HepG2 (cell line): ENCODE measurements around the gene APOLD1. TPM values are rescaled to one million over a fixed set of nuclear protein-coding genes. Genes with fewer than 3 reads are reported as not detected.

Experiments used
- ATAC-seq: fragments of 200-7000 bp; cut with Tn5 transposase; 3 replicates; pipeline ENCODE4 v1.9.1; 2020; ENCODE audit warnings: mild to moderate bottlenecking, moderate library complexity
- BruUV-seq: library from RNA; stranded (reverse); fragments of 400-500 nt; replicated peaks from 2 replicates; lab custom pipeline; 2021; lab: Mats Ljungman, UMichigan
- CTCF ChIA-PET: fragments of 300-600 bp; formaldehyde crosslinking; extraction: SDS; loops from one replicate; lab custom pipeline; 2021; ENCODE audit warnings: low total read pairs, inconsistent platforms, low intra/inter-chr PET ratio; lab: Yijun Ruan, JAX
- POLR2A ChIA-PET: fragments of 350-600 bp; sonication (Branson Sonifier 250); formaldehyde crosslinking; loops from one replicate; lab custom pipeline; 2020; ENCODE audit warnings: antibody characterized with exemption, inconsistent platforms; lab: Yijun Ruan, JAX
- DNase-seq: peaks from one replicate; pipeline ENCODE4 v3.0.0-alpha.2; 2015; ENCODE audit warnings: low spot score
- FAIRE-seq: peaks from 3 replicates; lab custom pipeline; 2011; peaks lifted over from hg19 to GRCh38; lab: Jason Lieb, UNC
- H2AFZ ChIP-seq: one replicate; pipeline ENCODE4 v1.6.1; 2011; ENCODE audit warnings: low read length, inconsistent platforms
- H3K27ac ChIP-seq: fragments of 300-600 bp; 3 replicates; pipeline ENCODE4 v1.8.0; 2011; ENCODE audit warnings: mixed run types, mild to moderate bottlenecking, mixed read lengths, low read length, inconsistent platforms; ENCODE audit not compliant: insufficient read depth; ENCODE audit errors: extremely low read length
- H3K27me3 ChIP-seq, 2 experiments: fragments of 200-600 bp in 1 of 2; 2 replicates in 1 of 2; 3 replicates in 1 of 2; pipeline versions ENCODE4 v1.6.0 to v1.8.0; 2011; ENCODE audit warnings: low read length in 2 of 2, mild to moderate bottlenecking in 2 of 2, moderate library complexity in 2 of 2, inconsistent platforms in 1 of 2; ENCODE audit not compliant: insufficient read depth in 2 of 2, control insufficient read depth in 1 of 2
- H3K36me3 ChIP-seq, 2 experiments: fragments of 200-600 bp in 1 of 2; replicated peaks in 1 of 2; 2 replicates in 1 of 2; 3 replicates in 1 of 2; pipeline versions ENCODE4 v1.5.1 to v1.8.0; 2011; ENCODE audit warnings: low read length in 2 of 2, inconsistent platforms in 1 of 2; ENCODE audit not compliant: insufficient read depth in 2 of 2, control insufficient read depth in 1 of 2
- H3K4me1 ChIP-seq: 2 replicates; pipeline ENCODE4 v1.5.1; 2012; ENCODE audit warnings: low read length, inconsistent platforms; ENCODE audit not compliant: insufficient read depth
- H3K4me2 ChIP-seq: 2 replicates; pipeline ENCODE4 v1.6.0; 2011; ENCODE audit warnings: low read depth, low read length, inconsistent platforms
- H3K4me3 ChIP-seq, 3 experiments: fragments of 200-600 bp in 1 of 3; sonication (generic), shearing (Covaris generic) in 1 of 3; replicated peaks in 1 of 3; 2 replicates each; pipeline ENCODE4 v1.5.1; 2011 to 2016; ENCODE audit warnings: low read length in 3 of 3, inconsistent platforms in 2 of 3, low read depth in 2 of 3, mild to moderate bottlenecking in 2 of 3, control low read depth in 1 of 3, mixed read lengths in 1 of 3; ENCODE audit not compliant: insufficient read depth in 1 of 3
- H3K79me2 ChIP-seq: one replicate; pipeline ENCODE4 v1.6.1; 2011; ENCODE audit warnings: low read length, inconsistent platforms; ENCODE audit not compliant: insufficient read depth
- H3K9ac ChIP-seq: 2 replicates; pipeline ENCODE4 v1.6.0; 2011; ENCODE audit warnings: mild to moderate bottlenecking, low read depth, low read length, inconsistent platforms; ENCODE audit not compliant: insufficient read depth
- H3K9me3 ChIP-seq: 2 replicates; pipeline ENCODE4 v1.5.1; 2012; ENCODE audit warnings: mild to moderate bottlenecking, low read length
- H4K20me1 ChIP-seq: 2 replicates; pipeline ENCODE4 v1.6.0; 2011; ENCODE audit warnings: inconsistent platforms, mild to moderate bottlenecking, low read length, moderate library complexity; ENCODE audit not compliant: insufficient read depth
- BRCA1 ChIP-seq: sonication (generic); formaldehyde crosslinking; IDR thresholded peaks from 2 replicates; pipeline ENCODE4 v1.4.0; 2020; ENCODE audit warnings: missing genetic modification reagents
- HES4 ChIP-seq: sonication (generic); formaldehyde crosslinking; IDR thresholded peaks from 2 replicates; pipeline ENCODE4 v1.9.0; 2021; ENCODE audit warnings: mild to moderate bottlenecking, missing genetic modification reagents, borderline replicate concordance
- HOXA5 ChIP-seq: sonication (generic); formaldehyde crosslinking; IDR thresholded peaks from 2 replicates; pipeline ENCODE4 v1.4.0; 2020; ENCODE audit warnings: missing genetic modification reagents
- IRF2 ChIP-seq: IDR thresholded peaks from 2 replicates; pipeline ENCODE4 v1.6.1; 2018; ENCODE audit warnings: missing genetic modification reagents, missing compliant biosample characterization
- ISL2 ChIP-seq: sonication (generic); formaldehyde crosslinking; IDR thresholded peaks from 2 replicates; pipeline ENCODE4 v1.5.0; 2020; ENCODE audit warnings: missing genetic modification reagents
- ISX ChIP-seq: sonication (generic); formaldehyde crosslinking; conservative IDR thresholded peaks from 2 replicates; pipeline ENCODE4 v1.5.0; 2020; ENCODE audit warnings: missing genetic modification reagents
- KLF16 ChIP-seq, 2 experiments: sonication (generic) in 1 of 2; formaldehyde crosslinking in 1 of 2; IDR thresholded peaks; 2 replicates each; pipeline versions ENCODE4 v1.6.1 to v1.8.0; 2016 to 2023; ENCODE audit warnings: missing genetic modification reagents in 2 of 2, missing compliant biosample characterization in 1 of 2
- KLF9 ChIP-seq: IDR thresholded peaks from 2 replicates; pipeline ENCODE4 v1.6.1; 2016; ENCODE audit warnings: low read depth
- REPIN1 ChIP-seq: sonication (generic); formaldehyde crosslinking; IDR thresholded peaks from 2 replicates; pipeline ENCODE4 v1.8.0; 2022; ENCODE audit warnings: missing genetic modification reagents, low read depth, mild to moderate bottlenecking, borderline replicate concordance
- RFXANK ChIP-seq: IDR thresholded peaks from 2 replicates; pipeline ENCODE4 v1.6.1; 2016
- SOX6 ChIP-seq, 2 experiments: fragments of 450-650 bp in 1 of 2; sonication (generic) in 1 of 2; formaldehyde crosslinking in 1 of 2; IDR thresholded peaks; 2 replicates each; pipeline versions ENCODE4 v1.4.0 to v1.6.1; 2017 to 2020; ENCODE audit warnings: antibody characterized with exemption in 1 of 2, mild to moderate bottlenecking in 1 of 2, missing genetic modification reagents in 1 of 2
- TAF15 ChIP-seq: fragments of 200-400 bp; formaldehyde crosslinking; IDR thresholded peaks from one replicate; pipeline ENCODE4 v1.6.1; 2018; ENCODE audit warnings: mild to moderate bottlenecking, low read depth, low read length; ENCODE audit not compliant: poor library complexity, severe bottlenecking
- TGIF2 ChIP-seq: IDR thresholded peaks from 2 replicates; pipeline ENCODE4 v1.6.1; 2016; ENCODE audit warnings: control low read depth, missing compliant biosample characterization
- THRA ChIP-seq: sonication (generic); formaldehyde crosslinking; IDR thresholded peaks from 2 replicates; pipeline ENCODE4 v1.4.0; 2020; ENCODE audit warnings: missing genetic modification reagents, borderline replicate concordance
- ZFY ChIP-seq: sonication (generic); formaldehyde crosslinking; IDR thresholded peaks from 2 replicates; pipeline ENCODE4 v1.4.0; 2020; ENCODE audit warnings: missing genetic modification reagents
- ZNF33B ChIP-seq: sonication (generic); formaldehyde crosslinking; IDR thresholded peaks from 2 replicates; pipeline ENCODE4 v1.5.1; 2020; ENCODE audit warnings: mild to moderate bottlenecking, missing genetic modification reagents
- ZNF441 ChIP-seq: sonication (generic); formaldehyde crosslinking; IDR thresholded peaks from 2 replicates; pipeline ENCODE4 v1.7.0; 2021; ENCODE audit warnings: missing genetic modification reagents, borderline replicate concordance
- ZNF512 ChIP-seq: sonication (generic); formaldehyde crosslinking; IDR thresholded peaks from 2 replicates; pipeline ENCODE4 v1.4.0; 2020; ENCODE audit warnings: mild to moderate bottlenecking, missing genetic modification reagents
- WGBS: methylation state at CpG from one replicate; pipeline ENCODE4 v1.1.6; 2017; ENCODE audit warnings: low lambda C conversion rate; 5-methylcytosine and 5-hydroxymethylcytosine counted together
- in situ Hi-C: cut with HindIII; loops from 2 replicates; pipeline ENCODE4 v1.10.0; 2017; ENCODE audit warnings: low pct_unique_long_range_greater_than_20kb; ENCODE audit not compliant: extremely low pct_ligation_motif_present
- intact Hi-C: fragments of 100-400 bp; cut with micrococcal nuclease; formaldehyde crosslinking; loops from one replicate; pipeline ENCODE4 v1.10.0; 2022; ENCODE audit not compliant: unreplicated experiment
- polyA plus RNA-seq, 8 experiments: library from polyadenylated mRNA; depleted of rRNA in 3 of 8; stranded (reverse) in 7 of 8; unstranded in 1 of 8; fragments of >200 nt; fragmentation: Illumina TruSeq in 4 of 8; extraction: Trizol in 4 of 8; gene quantifications; 2 replicates each; pipeline versions ENCODE4 v1.2.1 to v1.2.3, GENCODE V29; 2011 to 2016; ENCODE audit warnings: low read depth in 4 of 8, missing spikeins in 1 of 8, mixed read lengths in 1 of 8; ENCODE audit not compliant: insufficient read depth in 1 of 8
- total RNA-seq, 5 experiments: library from RNA; depleted of rRNA; stranded (reverse); fragments of >200 nt; fragmentation: Illumina TruSeq; extraction: Trizol; gene quantifications; 2 replicates each; pipeline ENCODE4 v1.2.3, GENCODE V29; 2016; ENCODE audit warnings: low read depth in 1 of 5

The APOLD1 gene
- total and polyA plus RNA-seq, 2 of the 13 experiments (the other 11 are each of a cell fraction or from before 2014, with no cell fraction given), result 0.20 to 0.84 TPM

DNA sequence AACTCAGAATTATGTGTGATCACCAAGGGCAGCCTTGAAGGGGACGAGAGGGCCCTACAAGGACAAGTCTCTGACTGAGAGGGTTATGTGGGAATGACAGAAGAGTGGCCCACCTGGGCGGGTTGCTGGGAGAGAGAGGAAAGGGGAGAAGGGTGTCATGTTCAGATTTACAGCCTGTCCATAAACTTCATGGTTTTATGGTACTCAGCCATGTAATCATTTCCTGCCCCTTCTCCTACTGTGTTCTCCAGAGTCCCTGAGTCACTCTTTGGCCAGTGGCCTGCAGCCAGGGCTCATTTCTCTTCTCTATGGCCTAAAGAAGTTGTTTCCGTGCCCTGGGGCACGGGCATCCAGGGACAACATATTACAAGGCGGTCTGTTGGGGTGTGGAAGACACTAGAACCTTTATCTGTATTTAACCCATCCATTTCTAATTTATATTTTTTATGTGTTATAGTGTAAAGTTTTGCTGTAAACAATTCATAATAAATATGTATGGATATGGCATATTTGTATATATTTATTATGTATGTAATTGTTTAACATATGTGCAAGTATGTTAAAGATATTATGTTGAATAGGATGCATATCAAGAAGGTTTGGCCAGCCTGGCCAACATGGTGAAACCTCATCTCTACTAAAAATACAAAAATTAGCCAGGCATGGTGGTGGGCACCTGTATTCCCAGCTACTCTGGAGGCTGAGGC is 54.6 kb downstream of the APOLD1 start:
- Histone ChIP-seq H3K36me3 (no peaks in the 10 kb centered on the region), H3K4me2 (no peak overlapping the region), H3K79me2 (no peaks in the 10 kb centered on the region), H3K9me3 (no peaks in the 10 kb centered on the region), H3K27ac (no peak overlapping the region), H3K4me3 (no peak overlapping the region), H3K27me3 (no peaks in the 10 kb centered on the region), H4K20me1 (no peaks in the 10 kb centered on the region), H2AFZ (no peak overlapping the region), H3K4me1 (no peaks in the 10 kb centered on the region), H3K9ac (no peak overlapping the region)
- no peak for ATAC-seq
- CTCF ChIA-PET, result no interaction called here
- no peak for DNase-seq
- in situ Hi-C loops, result loop anchor here (5.0 kb wide), 1 partner anchor 32 kb away; no protein-coding TSS in a partner anchor
- no peak for TF ChIP-seq IRF2
- no peak for TF ChIP-seq KLF16 (CRISPR knock-in tag; IDR thresholded peaks at IDR 0.05)
- TF ChIP-seq TAF15, result no peak
- TF ChIP-seq REPIN1 (CRISPR knock-in tag), result no peak
- no peak for TF ChIP-seq RFXANK (CRISPR knock-in tag)
- no peak for TF ChIP-seq ISL2 (CRISPR knock-in tag)
- no peak for TF ChIP-seq ISX (CRISPR knock-in tag)
- FAIRE-seq, result no peak
- intact Hi-C loops, result loop anchor here (5.0 kb wide), 3 partner anchors 52 to 372 kb away; partner anchors contain the start of gene GPRC5A
- WGBS, result 90% methylated on average over 5 of the region's 5 CpGs
- POLR2A ChIA-PET, result no interaction called here
- BruUV-seq, result no TSS peak

- Histone ChIP-seq H3K36me3 (no peaks in the 10 kb centered on the region), H3K4me1 (no peaks in the 10 kb centered on the region), H3K27me3 (no peaks in the 10 kb centered on the region)
- no peak for FAIRE-seq
- POLR2A ChIA-PET, result no interaction called here
- TF ChIP-seq ZNF512 (CRISPR knock-in tag), result no peak
- no peak for TF ChIP-seq ZFY (CRISPR knock-in tag)
- TF ChIP-seq SOX6 (IDR thresholded peaks at IDR 0.05), result no peak
- no peak for TF ChIP-seq SOX6 (CRISPR knock-in tag; IDR thresholded peaks at IDR 0.05)
- TF ChIP-seq THRA, result no peak
- TF ChIP-seq ZNF33B (CRISPR knock-in tag), result no peak
- TF ChIP-seq HES4 (CRISPR knock-in tag), result no peak
- no peak for TF ChIP-seq HOXA5 (CRISPR knock-in tag)
- no peak for TF ChIP-seq ZNF441 (CRISPR knock-in tag)
- TF ChIP-seq BRCA1 (CRISPR knock-in tag), result no peak
- no peak for TF ChIP-seq KLF9 (CRISPR knock-in tag)
- TF ChIP-seq TGIF2 (CRISPR knock-in tag), result no peak
- TF ChIP-seq, all 625 proteins: peak for 0
- DNase-seq (no peak), ATAC-seq (no peak)
- no peaks in the 10 kb centered on the region for H4K20me1 ChIP-seq
- CTCF ChIA-PET, result no interaction called here
- no peaks in the 10 kb centered on the region for H3K79me2 ChIP-seq
- H3K9me3 ChIP-seq, result no peaks in the 10 kb centered on the region
- 87% methylated on average over 5 of the region's 5 CpGs for WGBS
- intact Hi-C loops, result no loop called here
- no peak overlapping the region for H3K4me3 ChIP-seq
- H3K27ac ChIP-seq, result no peak overlapping the region
- in situ Hi-C loops, result no loop called here
- H3K9ac ChIP-seq, result no peak overlapping the region
- H2AFZ ChIP-seq, result no peak overlapping the region
- H3K4me2 ChIP-seq, result no peak overlapping the region
- no TSS peak for BruUV-seq
Measured at GRCh38 chr12:12840580-12840899, 55.1 kb downstream of the APOLD1 start.
